Effector CD4-positive, alpha-beta T cell (primary cell): ENCODE data around the gene SMCO3. TPM values are rescaled to one million over a fixed set of nuclear protein-coding genes. Genes with fewer than 3 reads are reported as not detected.

Experiments used
- DNase-seq: peaks from one replicate; pipeline ENCODE4 v3.0.0-alpha.2; 2020
- total RNA-seq: gene quantifications from one replicate; lab custom pipeline; 2026; lab: John Stamatoyannopoulos, UW

Gene SMCO3
- not detected for total RNA-seq

GRCh38 chr12:14814014-14814413, at the start of gene SMCO3:
Gene SMCO3, minus strand, starts transcription at chr12:14814182. Its CDS starts 7,502 bp downstream, at chr12:14806680.
- DNase-seq: no peak

GRCh38 chr12:14860490-14860889, 46.5 kb upstream of the SMCO3 start:
- DNase-seq: no peak

- DNase-seq: no peak
These were observed 44.5 kb upstream of the SMCO3 start for GRCh38 chr12:14858513-14858912.

GRCh38 chr12:14854586-14855183, 40.7 kb upstream of the SMCO3 start:
- DNase-seq: no peak

- no peak for DNase-seq
These were observed 40.0 kb upstream of the SMCO3 start for GRCh38 chr12:14853961-14854360.

GRCh38 chr12:14852880-14853279, 38.9 kb upstream of the SMCO3 start:
- DNase-seq: no peak

- no peak for DNase-seq
These were observed 37.1 kb upstream of the SMCO3 start for GRCh38 chr12:14850929-14851663.

GRCh38 chr12:14849661-14850060, 35.7 kb upstream of the SMCO3 start:
- no peak for DNase-seq

- DNase-seq: no peak
These were observed 33.0 kb upstream of the SMCO3 start for GRCh38 chr12:14846876-14847580.

GRCh38 chr12:14846042-14846587, 32.1 kb upstream of the SMCO3 start:
- no peak for DNase-seq

- DNase-seq: peak; percentile 20
These were observed 31.4 kb upstream of the SMCO3 start for GRCh38 chr12:14845350-14845750.

GRCh38 chr12:14844401-14844800, 30.4 kb upstream of the SMCO3 start:
- DNase-seq: no peak

GRCh38 chr12:14843425-14843887, 29.5 kb upstream of the SMCO3 start, which contains the start of gene ART4:
Gene ART4, minus strand, starts transcription at chr12:14843526. Its CDS starts 413 bp downstream, at chr12:14843113.
- no peak for DNase-seq

- no peak for DNase-seq
These were observed 28.3 kb upstream of the SMCO3 start for GRCh38 chr12:14842315-14842714.

GRCh38 chr12:14841761-14842160, 27.8 kb upstream of the SMCO3 start:
- DNase-seq: no peak

- no peak for DNase-seq
These were observed 26.6 kb upstream of the SMCO3 start for GRCh38 chr12:14840616-14841015.

- DNase-seq: no peak
These were observed 25.3 kb upstream of the SMCO3 start for GRCh38 chr12:14839262-14839661.

- DNase-seq: no peak
These were observed 22.6 kb upstream of the SMCO3 start for GRCh38 chr12:14836336-14837210.

- DNase-seq: no peak
These were observed 20.5 kb upstream of the SMCO3 start for GRCh38 chr12:14834509-14834908.

- DNase-seq: no peak
These were observed 20.0 kb upstream of the SMCO3 start for GRCh38 chr12:14833952-14834351.

GRCh38 chr12:14833336-14833735, 19.4 kb upstream of the SMCO3 start:
- no peak for DNase-seq

GRCh38 chr12:14828892-14829291, 14.9 kb upstream of the SMCO3 start:
- no peak for DNase-seq
